DND-41 (cell line): ENCODE data around the gene PBX4.

Experiments
- CTCF ChIP-seq: IDR thresholded peaks from 2 replicates; pipeline ENCODE4 v1.5.1; 2012; ENCODE audit warnings: borderline replicate concordance, low read length, moderate library complexity, mild to moderate bottlenecking; ENCODE audit not compliant: poor library complexity, severe bottlenecking; ENCODE audit errors: extremely low read depth
- EZH2 ChIP-seq: IDR thresholded peaks from 3 replicates; pipeline ENCODE4 v1.6.1; 2012; ENCODE audit warnings: borderline replicate concordance, low read depth, mild to moderate bottlenecking, moderate library complexity, low read length, inconsistent platforms; ENCODE audit not compliant: severe bottlenecking

- TF ChIP-seq CTCF (peak; percentile 22), EZH2 (no peak)
Observed at GRCh38 chr19:19637523-19638251, 19.2 kb upstream of the PBX4 start.
